ENCODE data around the gene GSPT2. TPM values are rescaled to one million over a fixed set of nuclear protein-coding genes. Genes with fewer than 3 reads are reported as not detected.

GSPT2 gene
- total RNA-seq, 6 experiments from 2014 or later, result 10.9 to 13.5 (median 12.2) TPM

DNA sequence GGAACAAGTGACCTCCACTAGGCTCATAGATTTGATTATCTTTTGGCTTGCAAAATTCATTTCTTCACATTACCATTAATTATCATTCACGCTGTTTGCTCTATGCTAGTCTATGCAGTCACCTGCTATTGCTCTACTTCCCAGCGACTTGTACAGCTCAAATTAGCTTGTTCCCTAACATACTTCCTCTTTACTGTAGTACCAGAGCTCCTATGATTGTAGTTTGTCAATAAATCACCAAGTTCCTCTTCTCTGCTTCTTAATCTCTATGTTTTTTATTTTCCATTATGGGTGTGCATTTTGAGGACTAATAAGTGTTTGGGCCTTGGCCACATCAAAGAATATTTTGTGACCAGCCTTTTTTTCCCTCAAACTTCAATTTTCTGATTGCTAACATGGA, 6.2 kb upstream of the GSPT2 start:
- H3K27ac Mint-ChIP-seq, result no peak overlapping the region
- no peak for DNase-seq

DNA sequence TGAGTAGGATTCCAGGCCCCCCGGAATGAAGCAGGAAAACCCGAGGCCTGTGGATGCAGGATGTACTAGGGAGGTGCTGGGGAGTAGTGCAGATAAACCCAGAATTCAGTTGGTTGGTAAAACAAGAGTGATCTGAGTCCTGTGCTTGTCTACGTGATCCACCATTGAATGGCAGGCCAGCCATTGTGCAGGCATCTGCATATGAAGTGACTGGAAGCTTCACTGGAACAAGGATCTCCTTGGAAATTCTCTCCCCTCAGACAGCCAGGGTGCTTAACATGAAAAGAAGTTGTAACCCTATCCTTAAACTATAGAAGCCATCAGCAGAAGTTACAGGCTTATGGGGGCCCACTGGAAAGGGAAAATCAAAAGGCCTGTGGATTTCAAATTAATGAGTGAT, 656 bp upstream of the GSPT2 start:
- Mint-ChIP-seq H3K4me1 (ENCODE audit: low read depth) (peaks cover 23% of the 10 kb centered on the region), H3K36me3 (ENCODE audit: low read depth) (peaks cover 15% of the 10 kb centered on the region), H3K27me3 (ENCODE audit: insufficient read depth) (peaks cover 3% of the 10 kb centered on the region), H3K27ac (peak overlapping the region; percentile 82; the same call in 1 of the 2 replicates), H3K9me3 (no peaks in the 10 kb centered on the region), H3K4me3 (peak overlapping the region; percentile 95; the same call in 1 of the 2 replicates)
- TF ChIP-seq, protein P1, sequence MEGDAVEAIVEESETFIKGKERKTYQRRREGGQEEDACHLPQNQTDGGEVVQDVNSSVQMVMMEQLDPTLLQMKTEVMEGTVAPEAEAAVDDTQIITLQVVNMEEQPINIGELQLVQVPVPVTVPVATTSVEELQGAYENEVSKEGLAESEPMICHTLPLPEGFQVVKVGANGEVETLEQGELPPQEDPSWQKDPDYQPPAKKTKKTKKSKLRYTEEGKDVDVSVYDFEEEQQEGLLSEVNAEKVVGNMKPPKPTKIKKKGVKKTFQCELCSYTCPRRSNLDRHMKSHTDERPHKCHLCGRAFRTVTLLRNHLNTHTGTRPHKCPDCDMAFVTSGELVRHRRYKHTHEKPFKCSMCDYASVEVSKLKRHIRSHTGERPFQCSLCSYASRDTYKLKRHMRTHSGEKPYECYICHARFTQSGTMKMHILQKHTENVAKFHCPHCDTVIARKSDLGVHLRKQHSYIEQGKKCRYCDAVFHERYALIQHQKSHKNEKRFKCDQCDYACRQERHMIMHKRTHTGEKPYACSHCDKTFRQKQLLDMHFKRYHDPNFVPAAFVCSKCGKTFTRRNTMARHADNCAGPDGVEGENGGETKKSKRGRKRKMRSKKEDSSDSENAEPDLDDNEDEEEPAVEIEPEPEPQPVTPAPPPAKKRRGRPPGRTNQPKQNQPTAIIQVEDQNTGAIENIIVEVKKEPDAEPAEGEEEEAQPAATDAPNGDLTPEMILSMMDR (IDR thresholded peaks at IDR 0.05), result no peak
- no peak for DNase-seq

More for the DNA sequence above, 6.2 kb upstream of the GSPT2 start:
- Mint-ChIP-seq H3K4me3 (no peak overlapping the region), H3K36me3 (ENCODE audit: low read depth) (no peaks in the 10 kb centered on the region), H3K4me1 (ENCODE audit: low read depth) (no peaks in the 10 kb centered on the region), H3K9me3 (no peaks in the 10 kb centered on the region), H3K27me3 (ENCODE audit: insufficient read depth) (no peaks in the 10 kb centered on the region; the same call in 1 of the 2 replicates)
- TF ChIP-seq, protein P1 (IDR thresholded peaks at IDR 0.05), result no peak

DNA sequence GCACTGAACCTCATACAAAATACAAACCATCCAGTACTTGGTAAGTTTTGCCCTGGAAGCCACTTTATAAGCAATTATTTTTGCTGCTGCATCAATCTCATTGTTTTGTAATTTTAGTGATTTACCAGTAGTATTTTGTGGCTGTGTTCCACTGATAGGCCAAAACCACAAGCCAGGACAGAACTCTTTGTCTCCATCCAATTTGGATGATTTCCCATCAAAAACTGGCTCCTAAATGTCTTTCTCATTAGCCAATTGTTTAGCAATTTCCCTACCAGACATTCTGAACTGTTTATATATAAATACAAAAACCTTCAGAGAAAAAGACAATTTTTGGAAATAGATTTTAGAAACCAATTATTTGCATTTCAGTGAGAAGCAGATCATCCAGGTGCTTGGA, 4.4 kb downstream of the GSPT2 start:
- Mint-ChIP-seq H3K4me3 (no peak overlapping the region), H3K27me3 (ENCODE audit: insufficient read depth) (peaks cover 3% of the 10 kb centered on the region; the same call in 1 of the 2 replicates)

DNA sequence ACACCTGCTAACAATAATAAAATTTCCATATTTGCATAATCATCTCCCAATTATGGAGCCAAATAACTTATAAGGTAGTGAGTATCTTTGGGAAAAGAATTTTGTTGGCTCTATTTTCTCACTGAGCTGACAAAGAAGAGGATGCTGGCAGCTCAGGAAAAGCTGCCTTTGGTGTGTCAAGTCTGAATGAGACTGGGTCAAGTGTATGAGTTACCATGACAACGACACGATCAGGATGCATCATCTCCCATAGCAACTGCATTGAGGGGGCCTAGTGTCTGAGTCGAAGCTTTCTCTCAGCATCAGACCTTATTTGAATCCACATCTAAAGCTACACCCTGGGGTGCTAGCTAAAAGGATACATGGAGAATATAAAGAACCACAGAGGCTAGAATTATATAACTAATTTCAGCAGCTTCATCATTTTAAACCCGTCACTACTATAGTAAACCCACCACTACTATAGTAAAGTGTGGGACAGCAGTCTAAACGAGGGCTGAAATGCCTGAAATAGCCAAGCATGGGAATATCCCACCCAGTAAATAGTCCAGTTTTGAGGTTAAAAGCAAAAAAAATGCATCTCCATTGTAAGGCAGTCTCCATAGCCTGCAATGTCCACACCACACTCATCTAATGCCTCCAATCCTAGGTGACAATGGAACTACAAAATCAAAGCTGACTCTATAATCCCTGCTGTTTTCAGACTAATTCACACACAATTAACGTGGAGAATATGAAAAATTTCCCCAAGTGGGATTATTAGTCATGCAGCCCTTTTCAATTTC, 16.0 kb downstream of the GSPT2 start:
- H3K9me3 Mint-ChIP-seq, result no peaks in the 10 kb centered on the region
- no peak overlapping the region for H3K4me3 Mint-ChIP-seq
- no peaks in the 10 kb centered on the region for H3K4me1 Mint-ChIP-seq (ENCODE audit: low read depth)
- TF ChIP-seq, protein P1 (IDR thresholded peaks at IDR 0.05), result no peak
- H3K27me3 Mint-ChIP-seq (ENCODE audit: insufficient read depth), result no peaks in the 10 kb centered on the region; the same call in 1 of the 2 replicates
- H3K27ac Mint-ChIP-seq, result no peak overlapping the region
- DNase-seq, result no peak
- H3K36me3 Mint-ChIP-seq (ENCODE audit: low read depth), result no peaks in the 10 kb centered on the region

More for the DNA sequence above, 4.4 kb downstream of the GSPT2 start:
- Mint-ChIP-seq H3K36me3 (ENCODE audit: low read depth) (peaks cover 15% of the 10 kb centered on the region), H3K9me3 (no peaks in the 10 kb centered on the region), H3K4me1 (ENCODE audit: low read depth) (peaks cover 22% of the 10 kb centered on the region), H3K27ac (no peak overlapping the region)
- TF ChIP-seq, protein P1 (IDR thresholded peaks at IDR 0.05), result no peak
- DNase-seq, result no peak

DNA sequence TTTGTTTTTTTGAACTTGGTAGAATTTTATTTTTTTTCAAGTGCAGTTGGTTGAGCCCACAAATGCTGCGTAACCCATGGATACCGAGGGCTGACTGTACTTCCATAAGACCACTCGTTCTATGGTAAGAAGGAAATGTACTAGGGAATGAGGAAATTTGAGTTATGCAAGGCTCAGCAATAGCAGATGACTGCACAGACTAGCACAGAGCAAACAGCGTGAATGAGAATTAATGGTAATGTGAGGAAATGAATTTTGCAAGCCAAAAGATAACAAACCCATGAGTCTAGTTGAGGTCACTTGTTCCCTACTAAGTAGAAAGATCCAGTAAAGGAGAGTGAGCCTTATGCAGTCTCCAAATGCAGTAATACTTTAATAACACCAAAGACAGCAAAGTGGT, 17.4 kb downstream of the GSPT2 start:
- no peak for DNase-seq
- H3K4me3 Mint-ChIP-seq, result no peak overlapping the region
- no peaks in the 10 kb centered on the region for H3K36me3 Mint-ChIP-seq (ENCODE audit: low read depth)
- no peak overlapping the region for H3K27ac Mint-ChIP-seq
- H3K9me3 Mint-ChIP-seq, result no peaks in the 10 kb centered on the region
- peaks cover 1% of the 10 kb centered on the region for H3K27me3 Mint-ChIP-seq (ENCODE audit: insufficient read depth)
- TF ChIP-seq, protein P1 (IDR thresholded peaks at IDR 0.05), result no peak
- no peaks in the 10 kb centered on the region for H3K4me1 Mint-ChIP-seq (ENCODE audit: low read depth)

Data from HFFc6 (cell line).